Measurements from ENCODE around the gene AMPH.

Gene AMPH

DNA sequence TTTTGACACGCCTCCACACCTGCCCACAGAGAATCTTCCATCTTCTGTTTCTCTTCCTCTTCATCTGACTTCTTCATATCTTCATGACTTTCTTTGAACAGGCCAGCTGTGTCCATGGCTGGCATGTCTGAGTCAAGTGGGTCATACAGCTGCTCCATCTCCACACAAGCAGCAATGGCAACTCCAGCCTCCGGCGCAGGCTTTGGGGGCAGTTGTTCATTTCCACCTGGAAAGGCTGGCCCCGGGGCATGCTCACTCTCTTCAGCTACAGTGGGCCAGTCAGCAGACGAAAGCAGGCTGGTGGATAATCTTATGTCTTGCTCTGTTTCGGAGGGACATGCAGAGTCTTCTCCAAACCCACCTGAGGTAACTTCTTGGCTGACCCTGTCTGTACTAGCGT lies 202.1 kb downstream of the AMPH start:
- Histone ChIP-seq H3K79me2 (ENCODE audit: insufficient read depth, low read depth) (no peaks in the 10 kb centered on the region), H3K4me3 (IDR thresholded peaks at IDR 0.05; ENCODE audit: insufficient read depth, low read depth, low read length) (no peak overlapping the region), H4K20me1 (ENCODE audit: insufficient read depth) (no peaks in the 10 kb centered on the region), H2AFZ (ENCODE audit: low read depth) (no peak overlapping the region), H3K4me2 (no peak overlapping the region), H3K4me1 (ENCODE audit: low read depth, poor library complexity, severe bottlenecking) (no peaks in the 10 kb centered on the region), H3K9ac (no peak overlapping the region), H3K27me3 (ENCODE audit: insufficient read depth, low read depth) (no peaks in the 10 kb centered on the region), H3K36me3 (ENCODE audit: insufficient read depth) (no peaks in the 10 kb centered on the region), H3K27ac (no peak overlapping the region)
- TF ChIP-seq, protein P1, sequence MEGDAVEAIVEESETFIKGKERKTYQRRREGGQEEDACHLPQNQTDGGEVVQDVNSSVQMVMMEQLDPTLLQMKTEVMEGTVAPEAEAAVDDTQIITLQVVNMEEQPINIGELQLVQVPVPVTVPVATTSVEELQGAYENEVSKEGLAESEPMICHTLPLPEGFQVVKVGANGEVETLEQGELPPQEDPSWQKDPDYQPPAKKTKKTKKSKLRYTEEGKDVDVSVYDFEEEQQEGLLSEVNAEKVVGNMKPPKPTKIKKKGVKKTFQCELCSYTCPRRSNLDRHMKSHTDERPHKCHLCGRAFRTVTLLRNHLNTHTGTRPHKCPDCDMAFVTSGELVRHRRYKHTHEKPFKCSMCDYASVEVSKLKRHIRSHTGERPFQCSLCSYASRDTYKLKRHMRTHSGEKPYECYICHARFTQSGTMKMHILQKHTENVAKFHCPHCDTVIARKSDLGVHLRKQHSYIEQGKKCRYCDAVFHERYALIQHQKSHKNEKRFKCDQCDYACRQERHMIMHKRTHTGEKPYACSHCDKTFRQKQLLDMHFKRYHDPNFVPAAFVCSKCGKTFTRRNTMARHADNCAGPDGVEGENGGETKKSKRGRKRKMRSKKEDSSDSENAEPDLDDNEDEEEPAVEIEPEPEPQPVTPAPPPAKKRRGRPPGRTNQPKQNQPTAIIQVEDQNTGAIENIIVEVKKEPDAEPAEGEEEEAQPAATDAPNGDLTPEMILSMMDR (conservative IDR thresholded peaks at IDR 0.05; ENCODE audit: low read depth, low read length): no peak

DNA sequence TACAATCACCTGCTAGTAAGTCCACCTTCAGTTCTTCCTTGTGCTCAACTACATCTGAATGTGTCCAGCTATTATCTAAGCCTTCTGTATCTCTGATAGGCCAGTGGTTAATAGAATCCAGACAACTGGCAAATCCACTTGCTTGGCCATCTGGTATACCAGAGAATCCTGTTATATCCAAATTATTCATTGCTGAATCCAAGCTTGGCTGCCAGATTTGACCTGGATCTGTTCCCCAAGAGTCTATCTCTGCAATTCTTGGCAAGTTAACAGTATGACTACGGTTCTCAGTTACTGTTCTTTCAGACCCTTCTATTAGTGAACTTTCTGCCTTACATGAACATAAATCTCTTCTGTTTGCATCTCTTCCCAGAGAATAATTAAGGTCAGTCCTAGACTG lies 203.1 kb downstream of the AMPH start:
- Histone ChIP-seq H3K4me1 (ENCODE audit: low read depth, poor library complexity, severe bottlenecking) (no peaks in the 10 kb centered on the region), H3K4me3 (IDR thresholded peaks at IDR 0.05; ENCODE audit: insufficient read depth, low read depth, low read length) (no peak overlapping the region), H4K20me1 (ENCODE audit: insufficient read depth) (no peaks in the 10 kb centered on the region), H3K9ac (no peak overlapping the region), H3K79me2 (ENCODE audit: insufficient read depth, low read depth) (no peaks in the 10 kb centered on the region), H3K27me3 (ENCODE audit: insufficient read depth, low read depth) (no peaks in the 10 kb centered on the region), H2AFZ (ENCODE audit: low read depth) (no peak overlapping the region), H3K4me2 (no peak overlapping the region), H3K27ac (no peak overlapping the region), H3K36me3 (ENCODE audit: insufficient read depth) (no peaks in the 10 kb centered on the region)
- TF ChIP-seq, protein P1 (conservative IDR thresholded peaks at IDR 0.05; ENCODE audit: low read depth, low read length): no peak

DNA sequence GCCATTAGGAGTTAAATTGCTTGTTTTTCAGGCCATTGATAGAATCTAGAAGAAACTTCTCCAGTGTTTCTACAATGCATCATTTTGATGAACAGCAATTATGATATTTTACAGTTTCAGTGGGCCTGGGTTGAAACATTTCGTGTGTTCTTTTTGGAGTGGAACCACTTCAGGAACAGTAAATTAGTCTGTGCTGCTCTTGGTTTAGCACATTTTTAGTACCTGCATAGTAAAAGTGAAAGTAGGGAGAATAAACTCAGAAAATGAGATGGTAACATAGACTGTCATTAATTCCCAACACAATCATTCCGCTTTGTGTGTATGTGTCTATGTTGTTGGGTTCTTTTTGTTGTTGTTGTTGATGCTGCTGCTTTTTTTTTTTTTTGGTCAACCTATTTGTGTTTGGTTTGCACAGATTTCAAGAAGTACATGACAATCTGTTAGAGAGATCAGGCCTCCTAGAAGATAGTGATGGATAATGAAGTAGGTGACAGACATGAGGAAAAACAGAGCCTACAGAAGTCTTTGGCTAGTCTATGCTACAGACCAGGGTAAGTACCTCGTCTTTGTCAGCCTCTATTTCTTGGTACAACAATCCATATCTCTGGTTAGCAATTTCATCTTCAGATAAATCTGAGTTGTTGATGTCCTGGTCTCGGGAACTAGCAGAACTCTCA lies 203.8 kb downstream of the AMPH start:
- Histone ChIP-seq H2AFZ (ENCODE audit: low read depth) (no peak overlapping the region), H3K4me1 (ENCODE audit: low read depth, poor library complexity, severe bottlenecking) (no peaks in the 10 kb centered on the region), H3K9ac (no peak overlapping the region), H3K4me2 (no peak overlapping the region), H3K27me3 (ENCODE audit: insufficient read depth, low read depth) (no peaks in the 10 kb centered on the region), H3K36me3 (ENCODE audit: insufficient read depth) (no peaks in the 10 kb centered on the region), H4K20me1 (ENCODE audit: insufficient read depth) (no peaks in the 10 kb centered on the region), H3K79me2 (ENCODE audit: insufficient read depth, low read depth) (no peaks in the 10 kb centered on the region), H3K4me3 (IDR thresholded peaks at IDR 0.05; ENCODE audit: insufficient read depth, low read depth, low read length) (no peak overlapping the region), H3K27ac (no peak overlapping the region)
- TF ChIP-seq, protein P1 (conservative IDR thresholded peaks at IDR 0.05; ENCODE audit: low read depth, low read length): no peak

DNA sequence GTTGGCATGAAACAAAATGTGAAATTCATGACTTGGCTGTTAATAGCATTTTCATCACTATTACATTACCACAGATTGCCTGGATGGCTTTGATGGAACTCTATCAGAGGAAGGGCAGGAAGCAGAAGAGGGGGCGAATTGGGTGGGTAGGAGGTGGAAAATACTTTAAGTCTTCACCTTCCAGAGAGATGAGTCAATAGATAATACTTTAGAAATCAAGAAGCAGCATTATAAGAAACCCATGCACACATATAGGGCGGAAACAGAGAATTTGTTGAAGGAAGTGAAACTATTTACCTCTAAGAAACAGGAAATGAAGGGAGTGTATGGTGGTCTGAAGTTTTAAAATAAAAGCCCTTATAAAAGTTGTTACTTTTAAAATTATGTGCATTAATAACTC lies 205.7 kb downstream of the AMPH start:
- Histone ChIP-seq H2AFZ (ENCODE audit: low read depth) (no peak overlapping the region), H3K27me3 (ENCODE audit: insufficient read depth, low read depth) (no peaks in the 10 kb centered on the region), H3K79me2 (ENCODE audit: insufficient read depth, low read depth) (no peaks in the 10 kb centered on the region), H3K27ac (no peak overlapping the region), H3K36me3 (ENCODE audit: insufficient read depth) (no peaks in the 10 kb centered on the region), H3K4me3 (IDR thresholded peaks at IDR 0.05; ENCODE audit: insufficient read depth, low read depth, low read length) (no peak overlapping the region), H4K20me1 (ENCODE audit: insufficient read depth) (no peaks in the 10 kb centered on the region), H3K4me2 (no peak overlapping the region), H3K4me1 (ENCODE audit: low read depth, poor library complexity, severe bottlenecking) (no peaks in the 10 kb centered on the region), H3K9ac (no peak overlapping the region)
- TF ChIP-seq, protein P1 (conservative IDR thresholded peaks at IDR 0.05; ENCODE audit: low read depth, low read length): no peak
